Measurements from ENCODE around the gene ZFP1. TPM values are rescaled to one million over a fixed set of nuclear protein-coding genes. Genes with fewer than 3 reads are reported as not detected.

The ZFP1 gene
- total and polyA plus RNA-seq, 9 of the 15 experiments (the other 6 are each of a cell fraction or from before 2014, with no cell fraction given) = 2.6 to 14.7 (median 11.6) TPM

DNA sequence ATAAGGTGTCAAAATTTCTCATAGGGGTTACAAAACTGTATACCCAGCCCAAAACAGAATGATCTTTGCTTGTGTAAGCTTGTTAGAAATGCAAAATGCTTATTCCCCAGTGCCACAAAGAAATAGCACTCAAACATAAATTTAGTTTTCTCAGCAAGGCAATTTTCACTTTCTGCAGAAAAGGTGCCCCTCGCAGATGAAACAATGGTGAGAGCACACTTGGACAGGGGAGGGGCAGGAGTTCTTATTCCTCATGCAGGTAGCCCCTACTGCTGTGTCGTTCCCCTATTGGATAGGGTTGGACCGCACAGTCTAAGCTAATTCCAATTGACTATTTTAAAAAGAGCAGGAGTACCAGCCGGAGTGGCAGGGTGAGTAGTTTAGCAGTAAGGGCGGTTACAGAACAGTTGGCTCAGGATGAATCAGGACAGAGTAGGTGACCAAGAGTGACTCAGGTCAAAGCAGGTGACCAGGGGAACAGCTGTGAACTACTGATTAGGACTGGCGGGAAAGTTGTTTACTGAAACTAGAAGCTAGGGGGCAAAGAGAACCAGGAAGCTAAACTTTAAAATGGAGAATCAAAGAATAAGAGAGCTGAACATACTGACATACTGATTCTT is 26.3 kb upstream of the ZFP1 start (continued):
- TF ChIP-seq CBX1 (IDR thresholded peaks at IDR 0.05; ENCODE audit: low read depth) = peak; percentile 94
- TF ChIP-seq CTBP1 (IDR thresholded peaks at IDR 0.05; ENCODE audit: borderline replicate concordance) = 0 out of 2 replicates have a peak, but pooled peaks have one; percentile 14
- peak; percentile 100 for TF ChIP-seq ZNF280A (IDR thresholded peaks at IDR 0.05; ENCODE audit: low read depth, partially characterized antibody)
- TF ChIP-seq HSF4 (CRISPR knock-in tag; IDR thresholded peaks at IDR 0.05; ENCODE audit: borderline replicate concordance) = no peak
- TF ChIP-seq AFF1 (IDR thresholded peaks at IDR 0.05; ENCODE audit: low read depth in 1 of 2, partially characterized antibody in 2 of 2) = peak in 1 of 2 experiments; percentile 21
- TF ChIP-seq JUND (IDR thresholded peaks at IDR 0.05; ENCODE audit: borderline replicate concordance, low read depth, low read length) = peak; percentile 44; the same call in 1 of the 2 replicates
- peak; percentile 42; the same call in 2 of the 3 replicates for TF ChIP-seq JUND (tag; IDR thresholded peaks at IDR 0.05; ENCODE audit: borderline replicate concordance, low read depth, low read length)
- TF ChIP-seq MCM7 (IDR thresholded peaks at IDR 0.05) = no peak
- 0 out of 2 replicates have a peak, but pooled peaks have one; percentile 8 for TF ChIP-seq SOX6 (IDR thresholded peaks at IDR 0.05)
- peak; percentile 78 for TF ChIP-seq CBFA2T3 (IDR thresholded peaks at IDR 0.05)
- TF ChIP-seq TEAD4 (IDR thresholded peaks at IDR 0.05; ENCODE audit: low read length) = 0 out of 2 replicates have a peak, but pooled peaks have one; percentile 5
- no peak for TF ChIP-seq TEAD4 (CRISPR knock-in tag; IDR thresholded peaks at IDR 0.05; ENCODE audit: borderline replicate concordance)
- TF ChIP-seq, protein P1, sequence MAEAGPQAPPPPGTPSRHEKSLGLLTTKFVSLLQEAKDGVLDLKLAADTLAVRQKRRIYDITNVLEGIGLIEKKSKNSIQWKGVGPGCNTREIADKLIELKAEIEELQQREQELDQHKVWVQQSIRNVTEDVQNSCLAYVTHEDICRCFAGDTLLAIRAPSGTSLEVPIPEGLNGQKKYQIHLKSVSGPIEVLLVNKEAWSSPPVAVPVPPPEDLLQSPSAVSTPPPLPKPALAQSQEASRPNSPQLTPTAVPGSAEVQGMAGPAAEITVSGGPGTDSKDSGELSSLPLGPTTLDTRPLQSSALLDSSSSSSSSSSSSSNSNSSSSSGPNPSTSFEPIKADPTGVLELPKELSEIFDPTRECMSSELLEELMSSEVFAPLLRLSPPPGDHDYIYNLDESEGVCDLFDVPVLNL (CRISPR knock-in tag; IDR thresholded peaks at IDR 0.05; ENCODE audit: low read depth) = 0 out of 2 replicates have a peak, but pooled peaks have one; percentile 23
- peak; percentile 100 for TF ChIP-seq XRCC3 (IDR thresholded peaks at IDR 0.05)
- TF ChIP-seq NFYB (IDR thresholded peaks at IDR 0.05; ENCODE audit: extremely low read depth, insufficient read length) = no peak
- TF ChIP-seq GTF2A2 (tag; IDR thresholded peaks at IDR 0.05) = no peak

Data from K562 (cell line).